ENCODE results near the gene GSTM2.

GSTM2 gene

GRCh38 chr1:109619576-109620400 is 48.1 kb upstream of the GSTM2 start, which contains the start of the genes AMPD2 and GNAT2 (continued):
- TF ChIP-seq, protein P1, sequence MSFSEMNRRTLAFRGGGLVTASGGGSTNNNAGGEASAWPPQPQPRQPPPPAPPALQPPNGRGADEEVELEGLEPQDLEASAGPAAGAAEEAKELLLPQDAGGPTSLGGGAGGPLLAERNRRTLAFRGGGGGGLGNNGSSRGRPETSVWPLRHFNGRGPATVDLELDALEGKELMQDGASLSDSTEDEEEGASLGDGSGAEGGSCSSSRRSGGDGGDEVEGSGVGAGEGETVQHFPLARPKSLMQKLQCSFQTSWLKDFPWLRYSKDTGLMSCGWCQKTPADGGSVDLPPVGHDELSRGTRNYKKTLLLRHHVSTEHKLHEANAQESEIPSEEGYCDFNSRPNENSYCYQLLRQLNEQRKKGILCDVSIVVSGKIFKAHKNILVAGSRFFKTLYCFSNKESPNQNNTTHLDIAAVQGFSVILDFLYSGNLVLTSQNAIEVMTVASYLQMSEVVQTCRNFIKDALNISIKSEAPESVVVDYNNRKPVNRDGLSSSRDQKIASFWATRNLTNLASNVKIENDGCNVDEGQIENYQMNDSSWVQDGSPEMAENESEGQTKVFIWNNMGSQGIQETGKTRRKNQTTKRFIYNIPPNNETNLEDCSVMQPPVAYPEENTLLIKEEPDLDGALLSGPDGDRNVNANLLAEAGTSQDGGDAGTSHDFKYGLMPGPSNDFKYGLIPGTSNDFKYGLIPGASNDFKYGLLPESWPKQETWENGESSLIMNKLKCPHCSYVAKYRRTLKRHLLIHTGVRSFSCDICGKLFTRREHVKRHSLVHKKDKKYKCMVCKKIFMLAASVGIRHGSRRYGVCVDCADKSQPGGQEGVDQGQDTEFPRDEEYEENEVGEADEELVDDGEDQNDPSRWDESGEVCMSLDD (tag by site-specific recombination; IDR thresholded peaks at IDR 0.05) = no peak
- TF ChIP-seq SP3 (tag by site-specific recombination; IDR thresholded peaks at IDR 0.05) (peak; percentile 84), KLF10 (tag by site-specific recombination; IDR thresholded peaks at IDR 0.05) (peak; percentile 51), PRDM4 (tag by site-specific recombination; IDR thresholded peaks at IDR 0.05) (0 out of 2 replicates have a peak, but pooled peaks have one; percentile 21), ZNF777 (tag by site-specific recombination; IDR thresholded peaks at IDR 0.05; ENCODE audit: borderline replicate concordance) (peak; percentile 67; the same call in 1 of the 2 replicates), ZBTB17 (tag by site-specific recombination; IDR thresholded peaks at IDR 0.05) (peak; percentile 36; the same call in 1 of the 2 replicates), ZNF214 (tag by site-specific recombination; IDR thresholded peaks at IDR 0.05; ENCODE audit: borderline replicate concordance) (no peak), REPIN1 (tag by site-specific recombination; IDR thresholded peaks at IDR 0.05; ENCODE audit: low read depth) (0 out of 2 replicates have a peak, but pooled peaks have one; percentile 10), ZNF18 (tag by site-specific recombination; IDR thresholded peaks at IDR 0.05) (no peak), ZNF48 (tag by site-specific recombination; IDR thresholded peaks at IDR 0.05) (no peak), SP2 (tag by site-specific recombination; IDR thresholded peaks at IDR 0.05) (peak; percentile 81), GLIS1 (tag by site-specific recombination; IDR thresholded peaks at IDR 0.05) (peak; percentile 57; the same call in 1 of the 2 replicates), SCRT1 (tag by site-specific recombination; IDR thresholded peaks at IDR 0.05; ENCODE audit: borderline replicate concordance) (peak; percentile 92), SP7 (tag by site-specific recombination; IDR thresholded peaks at IDR 0.05) (peak; percentile 56; the same call in 1 of the 2 replicates), ZFP69B (tag by site-specific recombination; IDR thresholded peaks at IDR 0.05) (0 out of 2 replicates have a peak, but pooled peaks have one; percentile 27), ZNF629 (tag by site-specific recombination; IDR thresholded peaks at IDR 0.05) (0 out of 2 replicates have a peak, but pooled peaks have one; percentile 20), ZNF561 (tag by site-specific recombination; IDR thresholded peaks at IDR 0.05; ENCODE audit: borderline replicate concordance) (0 out of 2 replicates have a peak, but pooled peaks have one; percentile 17), OSR2 (tag by site-specific recombination; IDR thresholded peaks at IDR 0.05) (peak; percentile 70)
- TF ChIP-seq, protein P2, sequence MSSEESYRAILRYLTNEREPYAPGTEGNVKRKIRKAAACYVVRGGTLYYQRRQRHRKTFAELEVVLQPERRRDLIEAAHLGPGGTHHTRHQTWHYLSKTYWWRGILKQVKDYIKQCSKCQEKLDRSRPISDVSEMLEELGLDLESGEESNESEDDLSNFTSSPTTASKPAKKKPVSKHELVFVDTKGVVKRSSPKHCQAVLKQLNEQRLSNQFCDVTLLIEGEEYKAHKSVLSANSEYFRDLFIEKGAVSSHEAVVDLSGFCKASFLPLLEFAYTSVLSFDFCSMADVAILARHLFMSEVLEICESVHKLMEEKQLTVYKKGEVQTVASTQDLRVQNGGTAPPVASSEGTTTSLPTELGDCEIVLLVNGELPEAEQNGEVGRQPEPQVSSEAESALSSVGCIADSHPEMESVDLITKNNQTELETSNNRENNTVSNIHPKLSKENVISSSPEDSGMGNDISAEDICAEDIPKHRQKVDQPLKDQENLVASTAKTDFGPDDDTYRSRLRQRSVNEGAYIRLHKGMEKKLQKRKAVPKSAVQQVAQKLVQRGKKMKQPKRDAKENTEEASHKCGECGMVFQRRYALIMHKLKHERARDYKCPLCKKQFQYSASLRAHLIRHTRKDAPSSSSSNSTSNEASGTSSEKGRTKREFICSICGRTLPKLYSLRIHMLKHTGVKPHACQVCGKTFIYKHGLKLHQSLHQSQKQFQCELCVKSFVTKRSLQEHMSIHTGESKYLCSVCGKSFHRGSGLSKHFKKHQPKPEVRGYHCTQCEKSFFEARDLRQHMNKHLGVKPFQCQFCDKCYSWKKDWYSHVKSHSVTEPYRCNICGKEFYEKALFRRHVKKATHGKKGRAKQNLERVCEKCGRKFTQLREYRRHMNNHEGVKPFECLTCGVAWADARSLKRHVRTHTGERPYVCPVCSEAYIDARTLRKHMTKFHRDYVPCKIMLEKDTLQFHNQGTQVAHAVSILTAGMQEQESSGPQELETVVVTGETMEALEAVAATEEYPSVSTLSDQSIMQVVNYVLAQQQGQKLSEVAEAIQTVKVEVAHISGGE (tag by site-specific recombination; conservative IDR thresholded peaks at IDR 0.05; ENCODE audit: low read depth) = 0 out of 2 replicates have a peak, but pooled peaks have one; percentile 43
- TF ChIP-seq, protein P3, sequence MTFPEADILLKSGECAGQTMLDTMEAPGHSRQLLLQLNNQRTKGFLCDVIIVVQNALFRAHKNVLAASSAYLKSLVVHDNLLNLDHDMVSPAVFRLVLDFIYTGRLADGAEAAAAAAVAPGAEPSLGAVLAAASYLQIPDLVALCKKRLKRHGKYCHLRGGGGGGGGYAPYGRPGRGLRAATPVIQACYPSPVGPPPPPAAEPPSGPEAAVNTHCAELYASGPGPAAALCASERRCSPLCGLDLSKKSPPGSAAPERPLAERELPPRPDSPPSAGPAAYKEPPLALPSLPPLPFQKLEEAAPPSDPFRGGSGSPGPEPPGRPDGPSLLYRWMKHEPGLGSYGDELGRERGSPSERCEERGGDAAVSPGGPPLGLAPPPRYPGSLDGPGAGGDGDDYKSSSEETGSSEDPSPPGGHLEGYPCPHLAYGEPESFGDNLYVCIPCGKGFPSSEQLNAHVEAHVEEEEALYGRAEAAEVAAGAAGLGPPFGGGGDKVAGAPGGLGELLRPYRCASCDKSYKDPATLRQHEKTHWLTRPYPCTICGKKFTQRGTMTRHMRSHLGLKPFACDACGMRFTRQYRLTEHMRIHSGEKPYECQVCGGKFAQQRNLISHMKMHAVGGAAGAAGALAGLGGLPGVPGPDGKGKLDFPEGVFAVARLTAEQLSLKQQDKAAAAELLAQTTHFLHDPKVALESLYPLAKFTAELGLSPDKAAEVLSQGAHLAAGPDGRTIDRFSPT (tag by site-specific recombination; IDR thresholded peaks at IDR 0.05) = 0 out of 2 replicates have a peak, but pooled peaks have one; percentile 49
- TF ChIP-seq, protein P4, sequence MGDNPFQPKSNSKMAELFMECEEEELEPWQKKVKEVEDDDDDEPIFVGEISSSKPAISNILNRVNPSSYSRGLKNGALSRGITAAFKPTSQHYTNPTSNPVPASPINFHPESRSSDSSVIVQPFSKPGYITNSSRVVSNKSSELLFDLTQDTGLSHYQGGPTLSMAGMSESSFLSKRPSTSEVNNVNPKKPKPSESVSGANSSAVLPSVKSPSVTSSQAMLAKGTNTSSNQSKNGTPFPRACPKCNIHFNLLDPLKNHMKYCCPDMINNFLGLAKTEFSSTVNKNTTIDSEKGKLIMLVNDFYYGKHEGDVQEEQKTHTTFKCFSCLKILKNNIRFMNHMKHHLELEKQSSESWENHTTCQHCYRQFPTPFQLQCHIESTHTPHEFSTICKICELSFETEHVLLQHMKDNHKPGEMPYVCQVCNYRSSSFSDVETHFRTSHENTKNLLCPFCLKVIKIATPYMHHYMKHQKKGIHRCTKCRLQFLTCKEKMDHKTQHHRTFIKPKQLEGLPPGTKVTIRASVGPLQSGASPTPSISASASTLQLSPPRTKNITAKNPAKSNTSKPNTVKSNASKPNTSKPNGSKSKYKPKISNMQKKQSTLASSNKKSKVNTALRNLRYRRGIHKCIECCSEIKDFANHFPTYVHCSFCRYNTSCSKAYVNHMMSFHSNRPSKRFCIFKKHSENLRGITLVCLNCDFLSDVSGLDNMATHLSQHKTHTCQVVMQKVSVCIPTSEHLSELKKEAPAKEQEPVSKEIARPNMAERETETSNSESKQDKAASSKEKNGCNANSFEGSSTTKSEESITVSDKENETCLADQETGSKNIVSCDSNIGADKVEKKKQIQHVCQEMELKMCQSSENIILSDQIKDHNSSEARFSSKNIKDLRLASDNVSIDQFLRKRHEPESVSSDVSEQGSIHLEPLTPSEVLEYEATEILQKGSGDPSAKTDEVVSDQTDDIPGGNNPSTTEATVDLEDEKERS (tag by site-specific recombination; IDR thresholded peaks at IDR 0.05) = no peak

All from HEK293 (cell line).